ENCODE measurements around the gene MAGI2. TPM values are rescaled to one million over a fixed set of nuclear protein-coding genes. Genes with fewer than 3 reads are reported as not detected.

MAGI2 gene
- 10 to 100 TPM in 1 of 2 donors, 1 to 10 TPM in 1; 3.9 to 10.5 TPM for total RNA-seq

- ATAC-seq = peak; percentile 68
- Histone ChIP-seq H3K9me3 (no peaks in the 10 kb centered on the region), H3K27me3 (no peaks in the 10 kb centered on the region), H3K36me3 (replicated peaks in 1 of 2; ENCODE audit: insufficient read depth in 1 of 2, low read depth in 2 of 2) (no peaks in the 10 kb centered on the region), H3K4me3 (peak within 1 kb of the TSS; percentile 25 to 27), H3K4me1 (peaks cover 25% of the 10 kb centered on the region), H3K27ac (peak within 1 kb of the TSS; percentile 22 to 72 (median 56))
- 0 to 1% methylated on average over 17 to 67 of the region's 67 CpGs for WGBS, 2 donors
- peak; percentile 42 to 69 (median 56) for DNase-seq
- TF ChIP-seq POLR2A (IDR thresholded peaks at IDR 0.05) (peak; percentile 43 to 48 (median 47)), CTCF (IDR thresholded peaks at IDR 0.05) (no peak)
- intact Hi-C loops (cut with DNase I) = no loop called here
Measured at GRCh38 chr7:79453558-79454360, at the start of gene MAGI2. Gene MAGI2, minus strand, starts transcription at chr7:79453667. Its CDS starts 347 bp downstream, at chr7:79453320.

- intact Hi-C loops (cut with DNase I) = no loop called here
- Histone ChIP-seq H3K9me3 (no peaks in the 10 kb centered on the region), H3K27me3 (no peaks in the 10 kb centered on the region), H3K27ac (no peak overlapping the region), H3K4me1 (no peaks in the 10 kb centered on the region), H3K4me3 (no peak overlapping the region), H3K36me3 (replicated peaks in 1 of 2; ENCODE audit: insufficient read depth in 1 of 2, low read depth in 2 of 2) (no peaks in the 10 kb centered on the region)
- no peak for DNase-seq
- ATAC-seq = no peak
- TF ChIP-seq POLR2A (IDR thresholded peaks at IDR 0.05) = no peak
- no peak for TF ChIP-seq CTCF (IDR thresholded peaks at IDR 0.05)
- WGBS, 2 donors = 32 to 57% methylated on average over 1 of the region's 1 CpG
Measured at GRCh38 chr7:79502151-79502550, 48.7 kb upstream of the MAGI2 start.

GRCh38 chr7:79500759-79501158 lies 47.3 kb upstream of the MAGI2 start:
- intact Hi-C loops (cut with DNase I) = no loop called here
- ATAC-seq = no peak

GRCh38 chr7:79497728-79498127 lies 44.3 kb upstream of the MAGI2 start:
- no peaks in the 10 kb centered on the region for H3K36me3 ChIP-seq (replicated peaks in 1 of 2; ENCODE audit: insufficient read depth in 1 of 2, low read depth in 2 of 2)
- intact Hi-C loops (cut with DNase I) = no loop called here
- H3K9me3 ChIP-seq = no peaks in the 10 kb centered on the region
- WGBS, 2 donors = 56 to 61% methylated on average over 3 of the region's 3 CpGs
- DNase-seq (no peak), ATAC-seq (no peak)
- TF ChIP-seq POLR2A (IDR thresholded peaks at IDR 0.05) = no peak
- no peak overlapping the region for H3K4me3 ChIP-seq
- H3K27me3 ChIP-seq = no peaks in the 10 kb centered on the region
- H3K4me1 ChIP-seq = no peaks in the 10 kb centered on the region
- H3K27ac ChIP-seq = no peak overlapping the region

More at GRCh38 chr7:79500759-79501158, 47.3 kb upstream of the MAGI2 start:
- H3K27me3 ChIP-seq = no peaks in the 10 kb centered on the region
- no peak for DNase-seq
- TF ChIP-seq CTCF (IDR thresholded peaks at IDR 0.05) = no peak
- no peak overlapping the region for H3K27ac ChIP-seq
- H3K4me1 ChIP-seq = no peaks in the 10 kb centered on the region
- H3K4me3 ChIP-seq = no peak overlapping the region
- no peaks in the 10 kb centered on the region for H3K9me3 ChIP-seq
- H3K36me3 ChIP-seq (replicated peaks in 1 of 2; ENCODE audit: insufficient read depth in 1 of 2, low read depth in 2 of 2) = no peaks in the 10 kb centered on the region

GRCh38 chr7:79495544-79496272 lies 42.2 kb upstream of the MAGI2 start:
- H3K9me3 ChIP-seq = no peaks in the 10 kb centered on the region
- H3K27me3 ChIP-seq = no peaks in the 10 kb centered on the region
- TF ChIP-seq POLR2A (IDR thresholded peaks at IDR 0.05) = no peak
- TF ChIP-seq CTCF (IDR thresholded peaks at IDR 0.05) = no peak

More at GRCh38 chr7:79495544-79496272, 42.2 kb upstream of the MAGI2 start:
- intact Hi-C loops (cut with DNase I) = no loop called here
- H3K36me3 ChIP-seq (replicated peaks in 1 of 2; ENCODE audit: insufficient read depth in 1 of 2, low read depth in 2 of 2) = no peaks in the 10 kb centered on the region
- H3K27ac ChIP-seq = no peak overlapping the region
- DNase-seq (no peak), ATAC-seq (no peak)
- H3K4me3 ChIP-seq = no peak overlapping the region
- H3K4me1 ChIP-seq = no peaks in the 10 kb centered on the region
- whole genome bisulfite sequencing, 2 donors = 54 to 58% methylated on average over 6 of the region's 6 CpGs

Data from body of pancreas (tissue), 4 donors.